Skin epidermis (tissue), 12 donors: ENCODE data around the gene RBM28.
A peak's percentile ranks its signal among the peaks of the same experiment; 100 is the strongest.

Experiments used
- H3K27ac ChIP-seq, 21 experiments: fragments of 200-600 bp; sonication (generic) in 11 of 21; one replicate each; pipeline ENCODE4 v1.5.0; 2020; ENCODE audit warnings: mild to moderate bottlenecking in 3 of 21, inconsistent platforms in 2 of 21, moderate library complexity in 2 of 21
- H3K4me3 ChIP-seq, 7 experiments: fragments of 200-600 bp; sonication (generic) in 2 of 7; one replicate each; pipeline ENCODE4 v1.5.0; 2020; ENCODE audit warnings: inconsistent platforms in 2 of 7, mild to moderate bottlenecking in 2 of 7, moderate library complexity in 1 of 7

The RBM28 gene

GRCh38 chr7:128351296-128352152 is 7.8 kb upstream of the RBM28 start:
- Histone ChIP-seq H3K27ac (no peak overlapping the region), H3K4me3 (peak overlapping the region in 5 of 7 experiments; percentile 15 to 30 (median 17))

- Histone ChIP-seq H3K4me3 (no peak overlapping the region), H3K27ac (no peak overlapping the region)
Observed at GRCh38 chr7:128350708-128351295, 7.1 kb upstream of the RBM28 start.

- H3K27ac ChIP-seq = no peak overlapping the region
Observed at GRCh38 chr7:128349466-128349825, 5.7 kb upstream of the RBM28 start.

GRCh38 chr7:128347647-128348097 is 4.0 kb upstream of the RBM28 start:
- H3K27ac ChIP-seq = no peak overlapping the region
- H3K4me3 ChIP-seq = no peak overlapping the region

More at GRCh38 chr7:128349466-128349825, 5.7 kb upstream of the RBM28 start:
- H3K4me3 ChIP-seq = no peak overlapping the region

GRCh38 chr7:128344431-128344774 is 695 bp upstream of the RBM28 start:
- Histone ChIP-seq H3K27ac (no peak overlapping the region), H3K4me3 (no peak overlapping the region)

- Histone ChIP-seq H3K27ac (no peak overlapping the region), H3K4me3 (no peak overlapping the region)
Observed at GRCh38 chr7:128341733-128342132, 2.0 kb downstream of the RBM28 start.

- no peak overlapping the region for H3K27ac ChIP-seq
- H3K4me3 ChIP-seq = no peak overlapping the region
Observed at GRCh38 chr7:128335730-128336129, 8.0 kb downstream of the RBM28 start.

GRCh38 chr7:128324368-128324680 is 19.4 kb downstream of the RBM28 start:
- H3K4me3 ChIP-seq = no peak overlapping the region

GRCh38 chr7:128323459-128324367 is 20.0 kb downstream of the RBM28 start:
- no peak overlapping the region for H3K27ac ChIP-seq
- H3K4me3 ChIP-seq = no peak overlapping the region

More at GRCh38 chr7:128324368-128324680, 19.4 kb downstream of the RBM28 start:
- H3K27ac ChIP-seq = no peak overlapping the region

GRCh38 chr7:128323040-128323439 is 20.7 kb downstream of the RBM28 start:
- H3K4me3 ChIP-seq = no peak overlapping the region
- no peak overlapping the region for H3K27ac ChIP-seq

GRCh38 chr7:128322040-128322643 is 21.6 kb downstream of the RBM28 start:
- Histone ChIP-seq H3K4me3 (no peak overlapping the region), H3K27ac (no peak overlapping the region)

- Histone ChIP-seq H3K27ac (peak overlapping the region in 5 of 21 experiments; percentile 23 to 70 (median 56)), H3K4me3 (no peak overlapping the region)
Observed at GRCh38 chr7:128321044-128321422, 22.7 kb downstream of the RBM28 start.

- no peak overlapping the region for H3K27ac ChIP-seq
- no peak overlapping the region for H3K4me3 ChIP-seq
Observed at GRCh38 chr7:128318691-128319090, 25.0 kb downstream of the RBM28 start.

- Histone ChIP-seq H3K27ac (no peak overlapping the region), H3K4me3 (no peak overlapping the region)
Observed at GRCh38 chr7:128311013-128311412, 32.7 kb downstream of the RBM28 start.

GRCh38 chr7:128310499-128310898 is 33.2 kb downstream of the RBM28 start:
- Histone ChIP-seq H3K4me3 (no peak overlapping the region), H3K27ac (no peak overlapping the region)

GRCh38 chr7:128309976-128310375 is 33.7 kb downstream of the RBM28 start:
- H3K4me3 ChIP-seq = no peak overlapping the region
- no peak overlapping the region for H3K27ac ChIP-seq

- Histone ChIP-seq H3K4me3 (no peak overlapping the region), H3K27ac (no peak overlapping the region)
Observed at GRCh38 chr7:128309124-128309523, 34.6 kb downstream of the RBM28 start.

GRCh38 chr7:128307061-128307460 is 36.6 kb downstream of the RBM28 start:
- H3K4me3 ChIP-seq = no peak overlapping the region
- no peak overlapping the region for H3K27ac ChIP-seq

- no peak overlapping the region for H3K27ac ChIP-seq
- no peak overlapping the region for H3K4me3 ChIP-seq
Observed at GRCh38 chr7:128304212-128304611, 39.5 kb downstream of the RBM28 start.

GRCh38 chr7:128303643-128304042 is 40.1 kb downstream of the RBM28 start:
- no peak overlapping the region for H3K27ac ChIP-seq

More at GRCh38 chr7:128303643-128304042, 40.1 kb downstream of the RBM28 start:
- H3K4me3 ChIP-seq = no peak overlapping the region
